ENCODE results near the gene HS6ST2.

Gene HS6ST2

DNA sequence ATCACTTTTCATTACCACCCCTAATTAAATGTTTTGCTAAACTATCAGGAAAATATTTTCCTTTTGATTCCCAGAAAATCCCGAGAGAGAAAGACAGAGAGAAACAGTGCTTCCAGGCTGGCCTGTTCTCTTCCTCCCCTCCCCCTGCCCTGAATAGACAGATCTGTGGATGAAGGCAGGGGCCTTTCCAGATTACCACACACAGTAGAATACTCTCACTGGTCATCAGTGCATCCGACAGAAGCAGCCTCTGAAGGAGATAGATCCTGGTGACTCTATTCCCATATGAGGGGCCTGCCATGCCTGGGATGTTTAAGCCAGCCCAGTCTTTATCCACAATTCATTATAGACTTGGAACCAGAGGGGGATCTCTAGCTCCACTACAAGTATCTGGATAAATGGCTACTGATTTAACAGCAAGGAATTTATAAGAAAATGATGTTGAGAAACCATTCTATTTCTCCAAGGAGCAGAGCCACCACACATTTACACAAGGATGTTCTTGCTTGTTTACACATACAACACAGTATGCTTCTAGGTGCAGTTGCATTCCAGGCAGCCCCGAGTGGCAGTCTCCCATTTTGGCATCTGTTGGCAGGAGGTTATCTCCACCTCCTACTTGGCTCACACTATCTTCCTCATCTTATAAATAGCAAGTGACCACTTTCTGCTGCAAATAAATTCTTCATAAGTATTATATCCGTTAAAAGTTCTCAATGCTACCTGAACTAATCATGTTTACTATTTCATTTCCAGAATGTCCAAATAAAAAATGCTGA is 115.8 kb downstream of the HS6ST2 start:
- no peak for DNase-seq

DNA sequence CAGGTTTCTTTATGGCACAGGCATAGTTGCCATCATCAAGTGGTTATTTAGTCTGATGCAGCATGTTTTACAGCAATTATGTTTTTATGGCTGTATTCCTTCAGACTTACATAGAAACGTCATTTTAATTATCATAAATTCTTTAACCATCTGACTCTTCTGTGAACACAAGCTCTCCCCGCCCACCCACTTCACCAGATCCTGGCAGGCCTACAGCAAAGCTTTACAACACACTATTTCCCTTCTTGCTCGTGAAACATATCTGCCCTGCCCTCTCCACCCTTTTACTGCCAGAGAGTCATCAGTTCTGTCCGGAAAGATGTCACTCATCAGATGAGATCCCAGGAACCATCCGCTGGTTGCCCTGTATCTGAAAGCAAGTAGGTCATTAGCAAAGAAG is 120.5 kb downstream of the HS6ST2 start:
- DNase-seq, result no peak

DNA sequence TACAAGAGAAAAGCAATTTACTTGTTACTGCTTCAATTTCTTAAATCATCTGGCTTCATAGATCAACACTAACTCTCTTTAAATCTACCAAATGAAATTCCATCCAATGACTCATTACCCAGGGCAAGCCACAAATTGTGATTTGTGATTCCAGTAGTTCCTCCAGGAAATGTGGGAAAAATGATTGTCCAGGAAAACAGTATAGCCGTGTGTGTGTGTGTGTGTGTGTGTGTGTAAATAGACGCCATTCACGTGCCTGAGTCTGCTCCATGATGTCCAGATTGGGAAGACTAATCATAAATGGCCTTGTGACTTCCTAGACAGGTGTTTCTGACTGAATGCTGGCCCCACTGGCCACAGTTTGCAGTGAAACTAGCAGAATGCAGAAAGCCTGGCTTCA is 121.3 kb downstream of the HS6ST2 start:
- DNase-seq, result no peak

DNA sequence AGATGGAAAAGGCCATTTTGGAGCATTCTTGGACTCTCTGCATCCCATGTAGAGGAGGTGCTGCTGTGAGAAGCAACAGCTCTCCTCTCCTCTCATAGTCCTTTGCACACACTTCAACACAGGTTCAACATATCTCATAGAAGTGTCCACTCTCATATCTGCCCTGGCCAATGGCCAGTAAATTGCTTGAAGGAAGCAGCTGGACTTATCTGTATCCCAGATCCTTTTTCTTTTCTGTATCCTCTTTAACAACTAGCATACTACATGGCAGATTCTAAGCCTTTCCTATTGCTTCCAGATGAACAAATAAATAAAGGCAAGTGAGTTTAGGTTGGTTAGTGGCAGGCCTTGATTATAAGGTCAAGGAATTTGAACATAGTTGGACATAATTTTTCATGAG is 122.0 kb downstream of the HS6ST2 start:
- no peak for DNase-seq

DNA sequence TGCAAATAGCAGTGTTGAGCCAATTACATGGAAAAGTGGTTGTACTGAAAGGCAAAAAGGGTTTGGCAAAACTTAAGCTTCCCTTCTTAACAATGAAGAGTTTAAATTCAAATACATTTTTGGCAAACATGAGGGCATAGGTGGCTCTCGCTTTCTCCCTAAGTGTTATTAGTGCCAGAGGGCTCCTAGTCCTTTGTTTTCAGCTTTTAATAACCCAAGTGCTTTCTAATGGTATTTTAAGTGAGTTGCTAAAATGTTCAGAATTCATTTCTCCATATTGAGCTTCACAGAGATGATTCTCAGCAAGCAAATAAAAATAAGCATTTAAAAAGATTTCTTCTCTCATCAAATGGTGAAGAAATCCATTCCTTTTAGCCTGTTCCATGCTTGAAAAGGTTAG is 123.7 kb downstream of the HS6ST2 start:
- DNase-seq, result no peak

DNA sequence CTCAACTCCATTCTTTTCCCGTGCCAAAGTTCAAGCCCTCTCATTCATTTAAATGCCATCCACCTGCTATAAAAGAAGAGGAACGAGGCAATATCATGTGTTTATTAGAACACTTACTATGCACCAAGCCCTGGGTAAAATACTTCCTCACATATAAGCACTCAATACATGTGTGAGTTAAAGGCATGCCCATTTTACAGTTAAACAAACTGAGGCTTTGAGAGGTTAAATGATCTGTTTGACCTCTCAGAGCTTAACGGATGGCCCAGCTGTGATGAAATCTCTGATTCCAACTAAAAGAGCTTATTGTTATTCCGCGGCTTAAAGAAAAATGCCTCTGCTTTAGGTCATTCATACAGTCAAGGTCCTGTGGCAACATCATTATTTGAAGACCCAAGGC is 124.3 kb downstream of the HS6ST2 start:
- DNase-seq, result no peak

DNA sequence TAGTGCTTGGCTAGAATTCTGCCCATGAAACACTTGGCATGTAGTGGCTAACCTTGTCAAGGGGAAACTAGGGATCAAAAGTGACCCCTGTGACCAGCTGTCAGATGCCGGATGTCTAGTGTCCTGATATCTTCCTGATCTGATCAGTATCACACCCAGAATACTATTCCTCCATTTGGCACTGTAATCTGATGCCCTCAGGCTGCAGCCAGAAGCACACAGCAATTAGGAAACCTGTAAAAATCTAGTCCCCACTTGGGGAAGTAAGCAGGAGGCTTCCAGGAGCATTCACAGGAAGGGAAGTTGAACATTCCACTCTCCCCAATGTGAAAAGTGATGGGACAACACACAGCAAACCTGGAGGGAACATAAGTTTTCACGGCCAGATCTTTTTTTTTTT is 125.1 kb downstream of the HS6ST2 start:
- DNase-seq, result no peak

DNA sequence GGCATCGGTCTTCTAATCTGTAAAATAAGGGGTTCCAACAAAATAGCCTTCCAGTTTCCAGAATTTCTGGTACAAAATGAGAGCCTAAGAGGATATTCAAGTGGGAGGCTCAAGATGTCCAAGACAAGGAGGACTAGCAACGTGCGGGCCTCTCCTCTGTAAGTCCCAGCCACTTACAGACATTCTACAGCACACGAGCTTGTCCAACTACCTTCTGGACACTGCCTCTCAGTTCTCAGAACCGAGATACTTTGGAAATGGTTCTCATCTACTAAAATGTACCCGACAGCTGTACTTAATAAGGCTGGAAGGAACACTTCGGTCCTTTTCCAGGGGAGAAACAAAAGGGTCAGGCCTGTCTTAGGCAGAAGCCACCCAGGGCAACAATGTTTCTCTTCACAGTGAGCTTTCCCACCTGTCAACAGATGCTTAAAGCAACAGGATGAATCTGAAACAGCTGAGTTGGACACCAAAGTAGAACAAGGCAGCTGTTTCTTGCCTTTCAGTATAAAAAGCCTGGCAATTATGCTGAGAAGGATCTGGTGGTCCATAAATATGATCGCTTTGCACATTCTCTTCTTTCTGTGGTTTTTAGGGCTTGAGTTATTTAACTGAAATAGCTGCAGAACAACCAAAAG is 127.0 kb downstream of the HS6ST2 start:
- no peak for DNase-seq

DNA sequence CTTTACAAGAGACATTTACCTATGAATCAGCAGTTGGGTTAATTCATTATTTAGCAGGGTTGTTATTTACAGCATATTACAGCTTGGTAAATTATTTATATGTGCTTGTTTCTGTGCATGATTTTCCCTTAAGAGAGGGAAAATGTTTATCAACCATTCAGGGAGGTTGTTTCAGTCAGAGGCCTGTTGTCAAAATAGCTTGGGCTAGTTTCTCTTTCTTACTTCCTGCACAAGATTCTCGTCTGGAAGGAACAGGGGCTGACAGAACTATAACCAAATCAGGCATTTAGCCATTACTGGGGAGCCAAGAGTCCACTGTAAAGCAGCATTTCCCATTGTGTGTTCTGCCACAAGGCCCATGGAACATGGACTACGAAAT is 135.8 kb downstream of the HS6ST2 start:
- no peak for DNase-seq

DNA sequence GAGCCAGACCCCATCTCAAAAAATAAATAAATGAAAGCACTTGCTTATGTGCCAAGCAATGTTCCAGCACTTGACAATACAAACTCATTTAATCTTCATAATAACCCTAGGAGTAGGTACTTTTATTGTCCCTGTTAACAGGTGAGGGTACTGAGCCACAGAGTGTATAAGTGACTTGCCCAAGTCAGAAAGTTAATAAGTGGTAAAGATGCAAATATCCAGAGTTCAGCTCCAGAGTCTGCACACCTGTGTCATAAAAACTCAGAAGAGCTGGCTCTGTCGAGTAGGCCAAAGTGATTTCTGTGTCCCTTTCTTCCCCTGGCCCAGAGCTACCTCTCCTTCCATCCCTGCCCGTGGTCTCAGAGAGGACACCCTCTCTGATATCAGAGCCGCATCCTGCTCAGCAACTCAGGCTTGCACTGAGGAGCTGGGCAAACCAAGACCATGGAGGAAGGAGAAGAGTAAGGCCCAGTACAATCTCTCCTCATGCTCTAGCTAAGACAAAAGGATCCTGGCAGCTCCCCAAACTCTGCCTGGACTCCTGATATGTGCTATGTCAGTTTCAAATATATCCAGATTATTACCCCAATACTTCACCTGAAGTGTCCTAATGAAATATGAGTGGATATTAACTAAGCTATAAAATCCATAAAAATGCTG is 136.3 kb downstream of the HS6ST2 start:
- DNase-seq, result no peak

DNA sequence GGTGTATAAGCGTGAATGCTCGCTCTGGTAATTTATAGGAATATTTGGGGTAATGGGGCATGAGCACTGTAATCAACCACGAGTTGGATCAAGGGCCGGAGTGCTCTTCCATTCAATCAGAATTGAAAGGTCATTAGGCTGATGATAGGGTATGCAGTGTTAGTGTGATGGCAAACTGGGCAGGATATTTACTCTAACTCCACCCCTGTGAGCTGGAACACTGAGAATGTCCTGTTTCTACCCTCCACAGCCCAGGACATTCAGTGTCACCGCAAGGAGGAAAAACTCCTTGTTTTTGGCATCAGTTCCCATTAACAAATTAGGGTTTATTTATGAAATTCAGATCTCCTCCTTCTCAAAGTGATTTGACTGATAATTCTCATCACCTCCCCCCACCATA is 137.8 kb downstream of the HS6ST2 start:
- DNase-seq, result no peak

DNA sequence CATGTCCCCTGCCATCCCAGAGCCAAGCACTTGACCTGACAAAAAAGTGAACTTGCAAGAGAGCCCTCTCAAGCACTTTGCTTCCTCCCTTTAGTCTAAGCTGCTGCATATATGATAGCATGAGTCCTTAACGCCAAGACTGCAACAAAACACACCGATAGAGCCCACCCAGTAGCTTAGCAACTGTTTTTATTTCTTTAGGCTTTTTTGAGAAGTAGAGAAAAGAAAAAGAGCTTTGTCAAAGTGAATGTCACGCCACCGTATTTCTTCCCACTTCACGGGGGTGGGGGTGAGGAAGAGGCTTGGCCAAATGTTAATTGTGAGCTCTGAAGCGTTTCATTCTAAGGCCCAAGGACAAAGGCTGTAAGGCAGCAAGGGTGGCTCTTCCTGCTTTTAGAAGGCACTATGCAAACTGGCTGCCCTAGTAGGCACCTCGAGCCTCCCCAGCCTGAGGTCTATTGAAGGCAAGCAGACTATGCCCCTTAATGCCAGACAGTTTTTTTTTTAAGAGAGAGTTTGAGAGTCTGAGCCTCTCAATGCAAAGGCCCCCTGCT is 138.6 kb downstream of the HS6ST2 start:
- no peak for DNase-seq

DNA sequence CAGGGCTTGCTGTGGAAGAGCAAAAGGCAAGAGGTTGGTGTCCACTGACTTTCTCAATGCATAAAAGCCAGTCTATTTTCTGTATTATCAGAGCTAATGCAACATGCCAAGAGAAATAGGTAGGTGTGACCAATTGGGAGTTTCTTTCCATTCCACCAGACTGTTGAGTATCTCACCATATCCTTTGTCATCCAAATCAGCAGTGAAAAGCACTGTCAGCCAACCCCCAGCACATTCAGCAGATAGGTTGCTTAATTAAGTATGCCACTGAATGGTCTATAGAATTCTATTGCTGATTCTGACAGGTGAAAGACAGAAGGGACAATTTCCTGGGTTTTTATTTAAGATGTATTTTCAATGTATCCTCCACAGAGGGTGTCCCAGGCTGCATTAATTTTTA is 139.8 kb downstream of the HS6ST2 start:
- no peak for DNase-seq

DNA sequence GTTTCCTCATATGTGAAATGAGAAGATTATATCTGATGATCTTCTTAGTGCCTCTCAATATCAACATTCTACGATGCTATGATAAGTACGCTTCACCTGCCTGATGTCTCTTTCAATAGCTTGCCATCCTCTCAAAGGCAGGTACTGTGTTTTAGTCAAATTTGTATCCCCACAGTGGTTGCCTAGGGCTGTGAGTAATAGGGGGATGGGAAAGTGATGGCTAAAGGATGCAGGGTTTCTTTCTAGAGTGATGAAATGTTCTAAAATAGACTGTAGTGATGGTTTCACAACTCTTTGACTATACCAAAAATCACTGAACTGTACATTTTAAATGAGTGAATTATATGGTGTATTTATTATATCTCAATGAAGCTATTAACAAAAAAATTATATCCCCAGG is 142.8 kb downstream of the HS6ST2 start:
- DNase-seq, result no peak

DNA sequence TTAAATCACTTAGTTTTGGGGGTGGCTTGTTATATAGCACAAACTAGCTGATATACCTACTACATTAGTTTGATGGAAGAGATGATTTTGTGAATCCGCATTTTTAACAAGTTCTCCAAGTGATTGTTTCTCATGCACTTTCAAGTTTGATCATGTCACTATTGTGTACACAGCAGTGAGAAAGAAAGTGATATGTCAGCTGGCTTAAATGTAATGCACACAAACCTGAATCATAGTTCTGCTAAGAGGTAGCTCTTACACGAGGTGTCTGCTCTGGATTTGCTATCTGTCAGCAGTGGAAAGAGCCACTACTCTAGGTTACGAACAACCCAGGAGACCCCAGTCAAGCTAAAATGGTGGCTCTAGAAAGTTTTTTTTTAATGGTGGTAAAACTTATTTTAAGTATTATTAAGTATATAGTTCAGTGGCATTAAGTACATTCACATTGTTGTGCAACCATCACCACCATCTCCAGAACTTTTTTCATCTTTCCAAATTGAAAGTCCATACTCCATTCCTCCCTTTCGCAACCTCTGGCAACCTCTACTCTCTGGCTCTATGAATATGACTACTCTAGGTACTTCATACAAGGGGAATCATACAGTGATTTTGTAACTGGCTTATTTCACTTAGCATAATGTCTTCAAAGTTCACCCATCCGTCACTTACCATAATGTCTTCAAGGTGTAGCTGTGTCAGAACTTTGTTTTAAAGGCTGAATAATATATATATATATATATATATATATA is 147.3 kb downstream of the HS6ST2 start:
- no peak for DNase-seq

DNA sequence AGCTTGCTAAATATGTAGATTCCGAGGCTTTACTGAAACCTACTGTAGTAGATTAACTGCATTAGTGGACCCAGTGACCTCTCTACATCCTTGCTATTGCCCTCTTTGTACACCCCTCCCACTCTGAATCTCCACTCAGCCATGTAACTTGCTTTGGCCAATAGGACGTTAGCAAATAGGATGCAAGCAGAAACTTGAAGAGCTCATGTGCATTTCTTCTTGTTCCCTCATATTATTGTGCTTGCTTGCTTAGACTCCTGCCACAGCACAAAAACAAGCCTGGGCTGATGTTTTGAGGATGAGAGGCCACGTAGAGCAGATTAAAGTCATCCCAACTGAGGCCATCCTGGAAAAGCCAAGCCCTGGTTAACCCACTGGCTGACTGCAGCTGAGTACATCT is 147.9 kb downstream of the HS6ST2 start:
- DNase-seq, result no peak

DNA sequence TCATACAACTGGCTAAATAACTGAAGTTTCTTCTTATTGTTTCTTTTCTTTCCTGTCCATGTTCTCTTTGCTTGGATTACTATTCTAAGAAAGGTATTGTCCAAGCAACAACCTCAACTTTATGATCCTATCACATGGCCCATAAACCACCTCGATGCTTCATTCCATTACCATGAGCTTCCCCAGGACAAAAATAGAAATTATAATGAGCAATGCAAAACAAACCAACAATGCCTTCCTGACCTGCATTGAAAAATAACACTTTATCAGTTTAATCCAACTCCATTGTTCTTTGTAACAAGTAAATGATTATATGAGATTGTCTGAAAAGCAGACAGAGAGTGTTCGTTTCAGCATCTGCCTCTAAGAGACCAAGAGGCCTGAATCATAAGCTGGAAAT is 148.8 kb downstream of the HS6ST2 start:
- DNase-seq, result no peak

DNA sequence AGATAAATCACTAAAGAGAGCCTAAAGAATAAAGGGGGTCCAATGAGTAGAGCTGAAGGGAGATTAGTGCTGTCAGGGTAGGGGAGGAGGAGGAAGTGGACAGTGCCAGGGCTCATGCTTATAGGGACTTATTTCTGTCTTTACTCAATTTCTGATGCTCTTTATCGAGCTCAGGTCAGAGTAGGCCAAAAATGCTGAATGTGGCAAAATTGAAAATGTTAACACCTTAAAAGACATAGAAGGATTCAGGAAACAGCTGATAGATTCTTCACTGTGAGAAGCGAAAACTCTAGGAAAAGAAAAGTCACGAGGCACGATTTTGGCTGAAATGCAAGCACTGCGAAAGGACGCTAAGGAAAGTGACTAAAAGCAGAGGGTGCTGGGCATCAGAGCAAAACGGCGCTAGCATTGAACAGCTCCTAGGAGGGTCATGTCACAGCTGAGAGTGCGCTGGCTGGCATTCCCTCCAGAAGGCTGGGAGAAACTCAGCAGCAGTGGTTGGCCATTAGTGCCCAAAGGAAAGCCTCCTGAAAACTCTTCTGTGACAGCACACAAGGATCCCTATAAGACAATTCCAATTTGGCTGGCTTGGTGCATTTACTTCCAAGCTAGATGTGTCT is 150.9 kb downstream of the HS6ST2 start:
- no peak for DNase-seq

DNA sequence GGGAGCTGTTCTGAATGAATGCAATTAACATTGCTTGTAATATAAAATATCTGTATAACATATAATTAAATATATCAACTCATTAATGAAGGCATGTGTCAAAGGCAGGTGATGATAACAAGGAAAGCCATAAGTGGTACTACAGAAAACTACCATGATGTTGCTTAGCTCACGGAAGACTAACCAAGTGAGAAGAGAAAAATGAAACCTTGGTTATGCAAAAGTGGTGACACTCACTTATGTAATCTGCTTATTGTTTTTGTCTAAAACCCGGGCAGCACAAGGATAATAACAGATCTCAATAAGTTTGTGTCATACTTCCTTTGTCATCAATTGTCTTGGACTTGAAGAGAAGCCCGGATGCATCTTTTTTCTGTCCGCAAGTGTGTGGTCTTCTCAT is 156.4 kb downstream of the HS6ST2 start:
- DNase-seq, result no peak

DNA sequence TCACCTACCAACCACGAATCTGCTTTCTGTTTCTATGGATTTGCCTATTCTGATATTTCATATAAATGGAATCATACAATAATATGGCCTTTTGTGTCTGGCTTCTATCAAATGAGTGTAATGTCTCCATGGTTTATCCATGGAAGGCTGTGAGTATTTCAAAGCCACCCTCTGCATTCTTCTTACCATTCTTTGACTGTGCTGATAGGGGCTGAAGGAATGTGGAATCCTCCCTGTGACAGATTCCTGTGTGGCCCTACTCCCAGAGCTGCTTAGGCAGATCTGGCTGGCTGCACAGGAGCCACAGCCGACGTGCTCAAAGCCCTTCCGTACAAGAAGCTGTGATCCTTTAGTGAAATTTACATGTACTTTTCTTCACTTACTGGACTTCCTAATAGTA is 163.2 kb downstream of the HS6ST2 start:
- DNase-seq, result no peak

DNA sequence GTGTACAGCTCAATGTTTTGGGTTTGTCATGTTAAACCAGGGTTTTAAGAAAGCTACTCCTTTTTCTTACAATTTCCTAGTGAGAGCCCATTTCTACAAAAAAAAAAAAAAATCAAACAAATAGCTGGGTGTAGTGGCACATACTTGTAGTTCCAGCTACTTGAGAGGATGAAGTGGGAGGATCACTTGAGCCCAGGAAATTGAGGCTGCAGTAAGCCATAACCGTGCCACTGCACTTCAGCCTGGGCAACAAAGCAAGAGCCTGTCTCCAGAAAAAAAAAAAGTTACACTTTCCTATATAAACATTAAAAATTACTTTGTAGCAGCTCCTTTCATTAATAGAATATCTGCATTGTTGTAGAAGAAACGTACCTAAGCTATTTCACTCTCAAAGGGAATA is 166.7 kb downstream of the HS6ST2 start:
- DNase-seq, result no peak

DNA sequence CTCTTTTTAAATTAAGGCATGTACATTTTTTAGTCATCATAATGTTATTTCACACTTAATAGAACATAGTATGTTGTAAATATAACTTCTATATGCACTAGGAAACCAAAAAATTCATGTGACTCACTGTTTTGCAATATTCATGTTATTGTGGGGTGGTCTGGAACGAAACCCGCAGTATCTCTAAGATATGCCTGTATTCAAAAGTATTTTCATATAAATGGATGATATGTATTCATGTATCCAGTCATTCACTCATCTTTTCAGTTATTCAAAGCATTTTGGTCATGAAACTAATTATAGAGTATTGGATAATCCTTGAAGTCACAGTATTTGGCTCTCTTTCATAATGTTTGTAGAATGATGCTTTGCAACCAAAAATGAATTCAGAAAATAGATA is 168.1 kb downstream of the HS6ST2 start:
- DNase-seq, result no peak

DNA sequence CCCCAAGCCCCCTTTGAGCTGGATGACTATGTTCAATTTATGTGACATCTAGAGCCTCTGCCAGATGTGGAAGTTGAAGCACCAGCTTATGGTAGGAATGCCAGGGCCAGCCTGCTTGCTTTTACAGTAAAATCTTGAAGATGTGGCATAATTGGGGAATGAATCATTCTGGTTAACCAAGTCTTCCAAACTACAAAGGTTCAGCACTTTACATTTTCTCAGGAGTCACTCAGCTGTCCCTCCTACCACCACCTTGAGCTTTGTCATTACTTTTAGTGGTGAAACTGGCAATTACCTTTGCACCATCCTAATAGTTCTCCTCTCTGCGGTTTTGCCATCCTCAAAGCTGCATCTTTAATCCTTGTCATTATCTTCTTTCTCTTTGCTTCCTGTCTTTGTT is 172.2 kb downstream of the HS6ST2 start:
- DNase-seq, result no peak

All from 8988T (cell line).